Suprapubic skin (tissue), 4 donors: ENCODE results near the gene SPRYD3.

ENCODE experiments used
- EP300 ChIP-seq: sonication (generic); formaldehyde crosslinking; IDR thresholded peaks from one replicate; pipeline ENCODE4 v1.6.1; 2017; ENCODE audit warnings: antibody characterized with exemption
- POLR2A ChIP-seq, 2 donors: fragments of 450-650 bp; IDR thresholded peaks; one replicate each; pipeline ENCODE4 v1.6.1; 2017; ENCODE audit warnings: antibody characterized with exemption in 2 of 2, mild to moderate bottlenecking in 2 of 2, moderate library complexity in 2 of 2
- POLR2AphosphoS5 ChIP-seq, 3 donors: sonication (generic); formaldehyde crosslinking; IDR thresholded peaks; one replicate each; pipeline ENCODE4 v1.6.1; 2017; ENCODE audit warnings: antibody characterized with exemption in 3 of 3
- TF ChIP-seq, protein P1 (sequence below), 2 donors: fragments of 200-600 bp in 1 of 2; fragments of 450-650 bp in 1 of 2; sonication (generic) in 1 of 2; IDR thresholded peaks; one replicate each; pipeline ENCODE4 v1.5.1; 2016 to 2019; ENCODE audit warnings: antibody characterized with exemption in 2 of 2, mild to moderate bottlenecking in 1 of 2, moderate library complexity in 1 of 2

DNA sequence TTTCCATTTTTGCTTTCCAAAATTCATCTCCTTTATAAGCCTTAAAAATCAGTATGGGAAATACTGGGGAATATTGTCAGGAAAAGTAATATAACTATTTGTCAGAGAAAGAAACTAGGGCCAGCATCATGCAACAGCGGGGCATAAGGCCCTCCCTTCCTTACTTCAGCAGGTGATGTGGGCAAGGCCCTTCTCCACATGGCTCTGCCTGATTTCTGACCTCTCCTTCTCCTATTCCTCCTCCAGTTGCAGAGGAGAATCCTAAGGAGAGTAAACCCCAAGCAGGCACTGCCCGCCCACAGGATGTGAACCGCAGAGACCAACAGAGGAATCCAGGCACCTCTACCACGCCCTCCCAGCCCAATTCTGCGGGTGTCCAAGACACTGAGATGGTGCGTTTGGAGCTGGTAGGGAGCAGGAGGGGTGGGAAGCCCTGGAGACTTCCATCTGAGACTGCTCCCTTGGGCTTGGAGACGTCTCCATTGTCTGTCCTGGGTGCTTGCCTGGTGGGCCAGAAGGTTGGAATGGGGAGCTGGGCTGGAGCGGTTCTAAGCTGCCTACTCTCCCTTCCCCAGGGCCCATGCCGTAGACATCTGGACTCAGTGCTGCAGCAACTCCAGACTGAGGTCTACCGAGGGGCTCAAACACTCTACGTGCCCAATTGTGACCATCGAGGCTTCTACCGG, 21.4 kb upstream of the SPRYD3 start:
- TF ChIP-seq, protein P1, sequence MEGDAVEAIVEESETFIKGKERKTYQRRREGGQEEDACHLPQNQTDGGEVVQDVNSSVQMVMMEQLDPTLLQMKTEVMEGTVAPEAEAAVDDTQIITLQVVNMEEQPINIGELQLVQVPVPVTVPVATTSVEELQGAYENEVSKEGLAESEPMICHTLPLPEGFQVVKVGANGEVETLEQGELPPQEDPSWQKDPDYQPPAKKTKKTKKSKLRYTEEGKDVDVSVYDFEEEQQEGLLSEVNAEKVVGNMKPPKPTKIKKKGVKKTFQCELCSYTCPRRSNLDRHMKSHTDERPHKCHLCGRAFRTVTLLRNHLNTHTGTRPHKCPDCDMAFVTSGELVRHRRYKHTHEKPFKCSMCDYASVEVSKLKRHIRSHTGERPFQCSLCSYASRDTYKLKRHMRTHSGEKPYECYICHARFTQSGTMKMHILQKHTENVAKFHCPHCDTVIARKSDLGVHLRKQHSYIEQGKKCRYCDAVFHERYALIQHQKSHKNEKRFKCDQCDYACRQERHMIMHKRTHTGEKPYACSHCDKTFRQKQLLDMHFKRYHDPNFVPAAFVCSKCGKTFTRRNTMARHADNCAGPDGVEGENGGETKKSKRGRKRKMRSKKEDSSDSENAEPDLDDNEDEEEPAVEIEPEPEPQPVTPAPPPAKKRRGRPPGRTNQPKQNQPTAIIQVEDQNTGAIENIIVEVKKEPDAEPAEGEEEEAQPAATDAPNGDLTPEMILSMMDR (IDR thresholded peaks at IDR 0.05): no peak
- TF ChIP-seq POLR2AphosphoS5 (IDR thresholded peaks at IDR 0.05) (no peak), POLR2A (IDR thresholded peaks at IDR 0.05) (no peak), EP300 (no peak)
